ENCODE data around the gene CYP8B1. TPM values are rescaled to one million over a fixed set of nuclear protein-coding genes. Genes with fewer than 3 reads are reported as not detected.

The CYP8B1 gene
- total RNA-seq, 2 donors from 2014 or later = not detected

DNA sequence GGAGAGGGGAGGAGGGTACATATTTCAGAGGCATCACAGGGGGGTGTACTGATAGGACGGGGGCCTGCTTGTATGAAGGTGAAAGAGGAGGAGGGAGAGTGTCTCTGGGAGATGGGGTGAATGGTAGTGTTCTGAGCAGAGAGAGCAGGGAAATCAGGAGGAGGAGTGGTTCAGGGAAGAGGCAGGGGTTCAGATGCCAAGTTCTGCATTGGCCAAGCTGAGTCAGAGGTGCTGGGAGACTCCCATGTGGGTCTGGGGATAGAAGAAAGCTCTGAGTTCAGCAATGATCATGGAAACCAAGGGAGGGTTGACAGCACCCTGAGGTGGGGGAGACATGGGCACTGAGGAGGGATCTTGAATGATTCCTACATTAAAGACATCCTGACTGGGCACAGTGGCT is 3.0 kb downstream of the CYP8B1 start:
- Histone ChIP-seq H3K36me3 (no peaks in the 10 kb centered on the region), H3K27ac (no peak overlapping the region), H3K4me1 (replicated peaks) (no peaks in the 10 kb centered on the region), H3K27me3 (replicated peaks; ENCODE audit: insufficient read depth) (no peaks in the 10 kb centered on the region), H3K9me3 (no peaks in the 10 kb centered on the region), H3K4me3 (no peak overlapping the region)
- DNase-seq (ENCODE audit: low spot score) = no peak
- TF ChIP-seq CTCF (IDR thresholded peaks at IDR 0.05) (no peak), POLR2A (IDR thresholded peaks at IDR 0.05) (no peak), POLR2AphosphoS5 (IDR thresholded peaks at IDR 0.05) (no peak)
- intact Hi-C loops (cut with DNase I) = no loop called here
- 81% methylated on average over 1 of the region's 1 CpG for WGBS

DNA sequence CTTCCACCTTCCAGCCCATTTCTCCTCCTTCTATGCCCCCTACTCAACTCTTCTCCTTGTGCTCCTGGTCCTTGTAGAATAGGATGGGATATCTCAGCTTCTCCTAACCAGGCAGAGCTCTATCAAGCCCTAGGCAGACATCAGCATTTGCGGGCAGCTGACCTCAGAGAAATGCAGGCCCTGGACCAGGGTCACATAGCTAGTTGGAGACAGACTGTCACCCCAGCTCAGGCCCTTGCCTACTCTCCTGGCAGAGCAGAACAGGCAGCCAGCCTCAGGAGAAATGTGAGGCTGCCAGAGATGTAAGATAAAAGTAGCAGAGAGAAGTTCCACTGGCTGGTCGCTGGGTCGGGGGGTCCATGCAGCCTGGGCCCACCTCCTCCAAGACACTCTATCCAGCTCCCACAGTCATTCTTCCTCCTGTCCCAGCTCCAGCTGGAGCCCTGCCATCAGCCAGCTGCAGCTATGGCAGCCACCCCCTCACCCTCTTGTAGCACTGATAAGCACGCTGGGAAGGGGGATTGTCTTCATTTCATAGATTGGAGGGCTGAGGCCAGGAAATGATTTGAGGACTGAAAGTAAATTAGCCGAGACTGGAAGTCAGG is 4.0 kb downstream of the CYP8B1 start:
- no peaks in the 10 kb centered on the region for H3K27me3 ChIP-seq (replicated peaks; ENCODE audit: insufficient read depth)
- no peaks in the 10 kb centered on the region for H3K9me3 ChIP-seq
- H3K4me3 ChIP-seq = no peak overlapping the region
- WGBS = 33% methylated on average over 5 of the region's 5 CpGs
- intact Hi-C loops (cut with DNase I) = no loop called here
- no peaks in the 10 kb centered on the region for H3K4me1 ChIP-seq (replicated peaks)
- no peak overlapping the region for H3K27ac ChIP-seq
- H3K36me3 ChIP-seq = no peaks in the 10 kb centered on the region
- no peak for TF ChIP-seq POLR2A (IDR thresholded peaks at IDR 0.05)
- TF ChIP-seq CTCF (IDR thresholded peaks at IDR 0.05) = no peak
- no peak for TF ChIP-seq POLR2AphosphoS5 (IDR thresholded peaks at IDR 0.05)
- no peak for DNase-seq (ENCODE audit: low spot score)

DNA sequence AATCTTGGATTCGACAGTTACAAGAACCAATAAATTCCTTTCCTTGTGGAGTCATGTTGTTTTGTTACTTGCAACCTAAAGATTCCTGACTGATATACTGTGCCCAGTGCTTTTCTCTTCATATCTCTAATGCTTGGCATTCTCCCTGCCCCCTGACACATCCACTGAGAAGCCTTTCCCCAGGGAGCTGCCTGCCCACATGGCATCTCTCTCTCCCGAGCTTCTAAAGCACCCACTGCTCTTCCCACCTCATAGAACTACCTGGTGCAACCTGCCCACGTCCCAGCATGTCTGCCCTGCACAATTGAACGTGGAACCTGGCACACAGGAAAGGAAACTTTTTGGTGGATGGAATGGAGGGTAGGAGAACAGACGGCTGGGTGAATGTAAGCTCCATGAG is 6.8 kb downstream of the CYP8B1 start:
- DNase-seq (ENCODE audit: low spot score) = no peak
- TF ChIP-seq POLR2AphosphoS5 (IDR thresholded peaks at IDR 0.05) (no peak), POLR2A (IDR thresholded peaks at IDR 0.05) (no peak), CTCF (IDR thresholded peaks at IDR 0.05) (no peak)

GRCh38 chr3:42867138-42867537 is 8.5 kb downstream of the CYP8B1 start:
- no peak for TF ChIP-seq POLR2A (IDR thresholded peaks at IDR 0.05)
- no peak for TF ChIP-seq POLR2AphosphoS5 (IDR thresholded peaks at IDR 0.05)
- TF ChIP-seq CTCF (IDR thresholded peaks at IDR 0.05) = no peak
- WGBS = 97% methylated on average over 7 of the region's 7 CpGs

More for the DNA sequence above, 6.8 kb downstream of the CYP8B1 start:
- Histone ChIP-seq H3K27me3 (replicated peaks; ENCODE audit: insufficient read depth) (no peaks in the 10 kb centered on the region), H3K27ac (no peak overlapping the region), H3K4me1 (replicated peaks) (no peaks in the 10 kb centered on the region), H3K9me3 (no peaks in the 10 kb centered on the region), H3K36me3 (no peaks in the 10 kb centered on the region), H3K4me3 (no peak overlapping the region)
- intact Hi-C loops (cut with DNase I) = no loop called here
- WGBS = 59% methylated on average over 5 of the region's 5 CpGs

DNA sequence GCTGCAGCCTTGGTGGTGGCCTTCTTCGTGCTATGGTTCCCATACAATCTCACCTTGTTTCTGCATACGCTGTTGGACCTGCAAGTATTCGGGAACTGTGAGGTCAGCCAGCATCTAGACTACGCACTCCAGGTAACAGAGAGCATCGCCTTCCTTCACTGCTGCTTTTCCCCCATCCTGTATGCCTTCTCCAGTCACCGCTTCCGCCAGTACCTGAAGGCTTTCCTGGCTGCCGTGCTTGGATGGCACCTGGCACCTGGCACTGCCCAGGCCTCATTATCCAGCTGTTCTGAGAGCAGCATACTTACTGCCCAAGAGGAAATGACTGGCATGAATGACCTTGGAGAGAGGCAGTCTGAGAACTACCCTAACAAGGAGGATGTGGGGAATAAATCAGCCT is 10.4 kb downstream of the CYP8B1 start:
- WGBS = 94% methylated on average over 8 of the region's 8 CpGs
- intact Hi-C loops (cut with DNase I) = no loop called here
- Histone ChIP-seq H3K4me3 (no peak overlapping the region), H3K27me3 (replicated peaks; ENCODE audit: insufficient read depth) (no peaks in the 10 kb centered on the region), H3K36me3 (no peaks in the 10 kb centered on the region), H3K27ac (no peak overlapping the region), H3K9me3 (no peaks in the 10 kb centered on the region), H3K4me1 (replicated peaks) (no peaks in the 10 kb centered on the region)
- no peak for DNase-seq (ENCODE audit: low spot score)
- TF ChIP-seq CTCF (IDR thresholded peaks at IDR 0.05) = no peak
- TF ChIP-seq POLR2AphosphoS5 (IDR thresholded peaks at IDR 0.05) = no peak
- no peak for TF ChIP-seq POLR2A (IDR thresholded peaks at IDR 0.05)

More at GRCh38 chr3:42867138-42867537, 8.5 kb downstream of the CYP8B1 start:
- no peaks in the 10 kb centered on the region for H3K36me3 ChIP-seq
- intact Hi-C loops (cut with DNase I) = no loop called here
- H3K27me3 ChIP-seq (replicated peaks; ENCODE audit: insufficient read depth) = no peaks in the 10 kb centered on the region
- no peak for DNase-seq (ENCODE audit: low spot score)
- no peaks in the 10 kb centered on the region for H3K9me3 ChIP-seq
- H3K4me3 ChIP-seq = no peak overlapping the region
- no peak overlapping the region for H3K27ac ChIP-seq
- H3K4me1 ChIP-seq (replicated peaks) = no peaks in the 10 kb centered on the region

All from prostate gland (tissue), 2 donors.